NCI-H1092 (cell line): ENCODE measurements around the gene UAP1L1.

Source experiments
- DNase-seq: peaks from one replicate; lab custom pipeline; 2025; lab: John Stamatoyannopoulos, UW

The UAP1L1 gene

DNA sequence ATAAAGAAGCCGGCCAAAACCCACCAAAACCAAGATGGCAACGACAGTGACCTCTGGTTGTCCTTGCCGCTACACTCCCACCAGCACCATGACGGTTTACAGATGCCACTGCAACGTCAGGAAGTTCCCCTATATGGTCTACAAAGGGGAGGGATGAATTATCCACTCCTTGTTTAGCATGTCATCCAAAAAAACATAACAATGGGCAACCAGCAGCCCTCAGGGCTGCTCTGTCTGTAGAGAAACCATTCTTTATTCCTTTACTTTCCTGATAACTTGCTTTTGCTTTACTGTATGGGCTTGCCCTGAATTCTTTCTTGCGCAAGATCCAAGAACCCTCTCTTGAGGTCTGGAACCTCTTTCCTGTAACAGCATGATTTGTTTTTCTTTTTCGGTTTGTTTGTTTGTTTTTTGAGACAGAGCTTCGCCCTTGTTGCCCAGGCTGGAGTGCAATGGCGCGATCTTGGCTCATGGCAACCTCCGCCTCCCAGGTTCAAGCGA is 2.0 kb upstream of the UAP1L1 start:
- no peak for DNase-seq

DNA sequence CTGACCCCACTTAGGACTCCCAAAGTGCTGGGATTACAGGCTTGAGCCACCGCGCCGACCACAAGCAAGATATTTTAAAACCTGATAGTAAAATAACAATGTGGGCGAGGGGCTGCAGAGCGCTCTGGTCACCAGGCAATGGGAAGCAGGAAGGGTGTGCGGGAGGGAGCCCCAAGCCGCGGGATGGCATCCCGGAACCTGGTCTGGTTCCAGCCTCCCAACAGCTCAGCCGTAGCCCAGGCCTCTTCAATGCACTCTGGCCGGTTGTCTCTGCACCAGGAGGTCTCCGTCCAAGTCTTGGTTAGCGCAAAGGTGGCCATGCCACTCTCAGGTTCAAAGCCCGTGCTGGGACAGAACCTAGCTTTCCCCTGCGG is 694 bp upstream of the UAP1L1 start:
- DNase-seq = no peak

DNA sequence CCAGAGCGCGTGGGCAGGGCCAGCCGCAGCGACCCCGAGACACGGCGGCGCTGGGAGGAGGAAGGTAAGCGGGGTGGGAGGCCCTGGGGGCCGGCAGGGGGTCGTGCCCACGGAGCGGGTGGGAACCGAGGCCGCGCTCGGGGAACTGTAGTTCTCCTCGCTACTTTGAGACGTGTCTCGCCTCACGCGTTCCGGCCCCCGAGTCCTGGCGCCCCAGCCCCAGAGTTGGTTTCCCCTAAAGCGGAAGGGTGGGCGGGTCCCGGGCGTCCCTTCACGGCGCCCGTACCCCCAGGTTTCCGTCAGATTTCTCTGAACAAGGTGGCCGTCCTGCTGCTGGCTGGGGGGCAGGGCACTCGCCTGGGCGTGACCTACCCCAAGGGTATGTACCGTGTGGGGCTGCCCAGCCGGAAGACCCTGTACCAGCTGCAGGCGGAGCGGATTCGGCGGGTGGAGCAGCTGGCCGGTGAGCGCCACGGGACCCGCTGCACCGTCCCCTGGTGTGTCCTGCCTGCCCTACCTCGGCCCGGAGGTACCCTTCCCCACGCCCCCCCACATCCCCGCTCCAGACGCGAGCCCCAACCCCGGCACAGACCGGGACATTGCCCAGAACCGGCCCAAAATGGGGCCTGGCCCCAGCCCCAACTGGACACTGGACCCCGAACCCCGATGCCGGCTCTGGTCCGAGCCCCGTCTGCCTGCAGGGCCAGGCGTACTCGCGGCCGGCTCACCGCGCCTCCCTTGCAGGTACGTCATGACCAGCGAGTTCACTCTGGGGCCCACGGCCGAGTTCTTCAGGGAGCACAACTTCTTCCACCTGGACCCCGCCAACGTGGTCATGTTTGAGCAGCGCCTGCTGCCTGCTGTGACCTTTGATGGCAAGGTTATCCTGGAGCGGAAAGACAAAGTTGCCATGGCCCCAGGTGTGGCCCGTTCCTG is 709 bp downstream of the UAP1L1 start:
- DNase-seq = no peak

DNA sequence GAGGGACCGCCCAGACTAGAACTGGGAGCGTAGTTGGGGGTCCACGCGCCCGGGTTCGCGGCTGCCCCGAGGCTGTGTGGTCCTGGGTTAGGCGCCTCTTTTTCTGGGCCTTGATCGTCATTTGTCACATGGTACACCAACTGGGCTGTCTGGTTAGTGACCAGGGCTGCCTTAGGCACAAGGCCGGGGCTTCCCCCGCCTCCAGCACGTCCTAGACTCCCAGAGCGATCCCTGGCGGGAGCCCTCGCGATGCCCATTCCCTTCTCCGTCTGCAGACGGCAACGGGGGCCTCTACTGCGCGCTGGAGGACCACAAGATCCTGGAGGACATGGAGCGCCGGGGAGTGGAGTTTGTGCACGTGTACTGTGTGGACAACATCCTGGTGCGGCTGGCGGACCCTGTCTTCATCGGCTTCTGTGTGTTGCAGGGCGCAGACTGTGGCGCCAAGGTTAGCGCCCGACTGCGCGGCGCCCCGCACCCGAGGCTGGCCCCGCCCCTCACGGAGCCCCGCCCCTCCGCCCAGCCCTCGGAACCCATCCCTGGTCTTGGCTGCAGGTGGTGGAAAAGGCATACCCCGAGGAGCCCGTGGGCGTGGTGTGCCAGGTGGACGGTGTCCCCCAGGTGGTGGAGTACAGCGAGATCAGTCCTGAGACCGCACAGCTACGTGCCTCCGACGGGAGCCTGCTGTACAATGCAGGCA is 1.5 kb downstream of the UAP1L1 start:
- no peak for DNase-seq

DNA sequence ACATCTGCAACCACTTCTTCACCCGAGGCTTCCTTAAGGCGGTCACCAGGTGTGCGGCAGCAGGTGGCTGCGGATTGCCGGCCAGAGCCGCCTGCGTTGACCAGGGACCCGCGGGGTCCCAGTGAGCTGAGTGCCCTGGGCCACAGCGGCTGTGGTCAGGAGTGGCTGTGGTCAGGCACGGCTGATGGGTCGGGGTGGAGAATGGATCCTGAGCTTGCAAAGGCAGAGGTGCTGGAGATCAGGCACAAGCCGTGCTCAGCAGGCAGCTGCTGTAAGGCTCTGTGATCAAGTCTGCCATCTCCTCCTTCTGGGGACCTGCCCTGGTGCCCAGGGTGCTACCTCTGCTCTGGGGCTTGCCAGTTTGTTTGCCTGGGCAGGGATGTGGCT is 2.1 kb downstream of the UAP1L1 start:
- no peak for DNase-seq

DNA sequence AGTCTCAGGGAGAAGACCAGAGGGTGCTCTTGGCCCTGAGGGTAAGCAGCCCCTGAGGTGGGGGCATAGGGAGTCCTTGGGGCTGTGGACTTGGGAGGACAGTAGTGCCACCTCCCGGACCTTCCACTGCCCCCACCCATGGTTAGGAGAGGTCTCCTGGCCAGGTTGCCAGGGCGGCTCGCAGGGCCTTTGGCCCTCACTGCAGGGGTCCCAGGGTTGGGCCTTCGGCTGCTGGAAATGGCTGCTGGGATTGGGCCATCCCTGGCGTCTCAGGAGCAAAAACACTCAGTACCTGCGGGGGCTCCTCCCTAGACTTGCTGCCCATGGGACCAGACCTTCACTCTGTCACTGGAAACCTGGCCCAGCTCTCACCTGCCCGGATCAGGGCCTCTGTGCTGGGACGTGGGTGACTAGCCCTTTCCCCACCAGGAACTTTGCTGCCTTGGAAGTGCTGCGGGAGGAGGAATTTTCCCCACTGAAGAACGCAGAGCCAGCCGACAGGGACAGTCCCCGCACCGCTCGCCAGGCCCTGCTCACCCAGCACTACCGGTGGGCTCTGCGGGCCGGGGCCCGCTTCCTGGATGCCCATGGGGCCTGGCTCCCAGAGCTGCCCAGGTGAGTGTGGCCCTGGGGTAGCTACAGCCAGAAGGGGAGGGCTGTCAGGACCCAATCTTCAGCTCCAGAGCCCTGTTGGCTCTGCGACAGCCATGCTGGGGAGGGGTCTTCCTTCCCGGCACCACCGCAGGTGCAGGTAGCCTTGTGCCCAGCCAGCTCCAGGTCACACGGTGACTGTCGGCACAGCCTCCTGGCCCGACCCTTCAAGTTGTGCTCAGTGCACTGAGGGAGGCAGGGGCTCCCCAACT is 3.2 kb downstream of the UAP1L1 start:
- DNase-seq = no peak

DNA sequence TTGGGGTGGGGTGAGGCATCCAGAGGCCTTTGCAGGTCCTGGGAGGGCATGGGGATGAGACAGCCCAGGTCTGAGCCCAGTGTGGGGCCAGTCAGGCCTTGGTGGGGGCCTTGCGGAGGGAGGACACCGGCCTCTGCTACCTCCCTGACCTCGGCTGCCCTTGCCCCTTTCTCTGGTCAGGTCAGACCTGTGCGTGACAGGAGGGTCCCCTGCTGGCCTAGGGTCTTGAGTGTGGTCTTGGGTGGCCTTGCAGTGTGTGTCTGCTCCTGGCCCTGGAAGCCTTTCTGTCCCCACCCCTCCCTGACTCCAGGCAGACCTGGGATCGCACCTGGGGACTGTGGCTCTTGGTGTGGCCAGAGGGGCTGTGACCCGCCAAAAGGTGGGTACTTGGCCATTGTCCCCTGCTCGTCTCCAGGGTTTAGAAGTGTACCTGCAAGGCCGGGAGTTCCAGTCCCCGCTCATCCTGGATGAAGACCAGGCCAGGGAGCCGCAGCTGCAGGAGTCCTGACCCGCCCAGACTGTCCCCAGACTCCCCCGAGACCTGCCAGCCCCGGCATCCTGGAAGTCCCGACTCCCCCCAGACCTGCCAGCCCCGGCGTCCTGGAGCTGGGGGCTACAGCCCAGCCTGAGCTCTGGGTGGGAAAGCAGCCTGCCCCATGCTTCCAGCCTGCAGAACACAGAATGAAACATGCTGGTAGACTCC is 5.1 kb downstream of the UAP1L1 start:
- DNase-seq = no peak

DNA sequence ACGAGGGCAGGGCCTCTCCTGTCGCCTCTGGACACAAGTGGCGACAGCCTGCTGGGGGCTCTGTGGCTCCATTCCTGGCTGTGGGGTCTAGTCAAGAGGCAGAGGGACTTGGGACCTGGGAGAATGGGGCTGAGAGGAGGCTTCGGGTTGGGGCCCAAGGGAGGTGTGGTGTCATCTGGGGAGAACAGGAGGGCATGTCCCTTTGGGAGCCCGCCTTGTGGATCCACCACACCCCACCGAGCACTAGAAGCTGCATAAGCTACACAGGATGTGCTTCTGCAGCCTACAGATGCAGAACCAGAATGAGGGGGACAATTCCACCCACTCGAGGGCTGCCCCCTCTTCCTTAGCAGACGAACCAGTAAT is 5.6 kb downstream of the UAP1L1 start:
- no peak for DNase-seq

DNA sequence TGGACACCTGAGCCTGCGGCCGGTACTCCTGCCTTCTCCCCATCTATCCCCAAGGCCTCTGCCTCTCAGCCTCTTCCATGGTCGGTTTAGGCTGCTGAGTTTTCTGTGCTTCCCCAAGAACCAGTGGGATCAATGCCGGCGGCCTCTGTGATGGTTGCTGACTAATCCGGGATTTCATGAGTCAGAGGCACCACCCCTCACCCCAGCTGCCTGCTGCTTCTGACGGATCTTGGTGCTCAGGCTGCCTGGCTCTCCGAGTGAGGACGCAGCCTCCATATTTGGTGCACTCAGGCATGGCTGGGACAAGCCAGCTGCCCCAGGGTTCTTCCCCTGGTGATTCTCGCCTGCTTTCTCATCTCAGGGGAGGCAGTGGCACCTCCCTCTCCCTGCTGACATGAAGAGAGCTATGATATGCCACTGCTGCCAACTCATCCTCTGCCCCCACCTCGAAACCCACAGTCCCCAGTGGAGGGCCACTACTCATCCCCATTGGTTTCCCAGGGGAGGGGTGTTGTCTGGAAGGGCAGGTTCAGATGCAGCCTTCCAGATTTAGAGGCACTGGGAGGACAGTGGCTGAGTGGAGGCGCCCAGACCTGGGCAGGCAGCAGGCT is 6.2 kb downstream of the UAP1L1 start:
- no peak for DNase-seq

DNA sequence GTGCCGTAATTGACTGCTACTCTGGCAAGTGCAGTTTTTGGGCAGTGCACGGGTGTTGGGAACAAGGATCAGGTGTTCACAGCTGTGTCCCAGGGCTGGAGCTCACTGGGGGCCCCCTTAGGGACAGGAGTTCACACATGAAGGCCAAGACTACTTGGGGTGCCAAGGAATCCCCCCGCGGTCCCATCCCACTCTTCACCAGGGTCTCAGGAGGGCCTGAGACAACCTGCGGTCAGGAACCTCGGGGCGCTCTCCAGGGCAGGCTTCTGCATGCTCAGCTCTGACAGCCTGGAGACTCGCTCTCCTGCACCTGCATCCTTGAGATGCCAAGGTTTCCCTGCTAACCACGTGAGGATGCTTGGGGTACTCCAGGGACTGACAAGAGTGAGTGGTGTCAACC is 7.2 kb downstream of the UAP1L1 start:
- no peak for DNase-seq

DNA sequence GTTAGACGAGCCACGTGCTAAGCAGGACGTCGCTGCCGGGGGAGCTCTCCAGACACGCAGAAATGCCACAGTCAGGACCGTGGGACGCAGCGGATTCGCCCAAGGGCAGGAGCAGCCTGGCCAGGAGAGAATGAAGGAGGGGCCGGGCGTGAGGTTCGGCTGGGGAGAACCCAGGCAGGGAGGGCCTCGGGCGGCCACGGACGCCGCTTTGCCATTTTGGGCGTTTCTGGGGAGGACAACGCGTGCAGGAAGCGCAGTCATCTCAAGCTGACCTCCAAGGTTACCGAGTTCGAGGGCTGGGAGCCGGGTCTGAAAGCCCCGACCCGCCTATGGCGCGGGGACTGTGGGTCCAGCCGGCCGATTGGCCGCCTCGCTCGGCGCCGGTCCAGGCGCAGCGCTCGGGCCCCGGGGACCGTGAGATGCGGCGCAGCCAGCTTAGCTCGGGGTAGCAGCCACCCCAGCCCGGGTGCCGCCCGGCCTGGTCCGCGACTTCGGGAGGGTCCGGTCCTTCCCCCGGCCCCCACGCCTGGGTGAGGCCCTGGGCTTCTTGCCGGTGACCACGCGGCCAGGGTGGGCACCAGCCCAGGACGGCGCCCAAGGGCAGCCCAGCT is 8.7 kb downstream of the UAP1L1 start:
- DNase-seq = no peak

DNA sequence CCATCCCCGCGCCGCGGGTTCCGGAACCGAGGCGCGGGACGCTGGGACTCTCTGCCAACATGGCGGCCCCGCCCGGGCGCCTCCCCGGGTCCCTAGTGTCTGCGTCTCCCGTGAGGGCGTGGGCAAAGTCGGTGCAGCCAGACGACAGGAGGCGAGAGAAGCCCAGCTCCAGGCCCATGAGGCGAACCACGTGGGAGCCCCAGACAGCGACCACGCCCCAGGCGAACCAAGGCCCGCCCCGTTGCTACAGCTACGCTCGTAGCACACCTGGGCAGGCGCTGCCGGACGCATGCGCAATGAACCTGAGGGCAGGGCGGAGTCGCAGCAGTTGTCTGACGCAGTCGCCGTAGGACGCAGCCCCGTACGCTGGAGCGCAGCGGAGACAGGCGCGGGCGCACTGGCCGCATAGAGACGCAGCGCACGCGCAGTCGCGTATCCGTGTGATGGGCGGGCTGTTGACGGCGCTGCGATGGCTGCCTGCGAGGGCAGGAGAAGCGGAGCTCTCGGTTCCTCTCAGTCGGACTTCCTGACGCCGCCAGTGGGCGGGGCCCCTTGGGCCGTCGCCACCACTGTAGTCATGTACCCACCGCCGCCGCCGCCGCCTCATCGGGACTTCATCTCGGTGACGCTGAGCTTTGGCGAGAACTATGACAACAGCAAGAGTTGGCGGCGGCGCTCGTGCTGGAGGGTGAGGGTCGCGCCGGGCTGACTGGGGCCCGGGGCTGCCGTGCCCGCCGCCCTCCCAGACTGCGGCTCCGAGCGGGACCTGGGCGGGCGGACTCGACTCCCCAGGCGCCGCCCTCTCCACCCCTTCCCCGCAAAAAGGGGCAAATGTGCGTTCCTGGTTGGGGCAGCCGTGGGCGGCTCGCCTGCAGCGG is 9.5 kb downstream of the UAP1L1 start, which contains the start of gene MAN1B1:
MAN1B1 (plus strand) TSS at position 455 of the 878 bp plus-strand sequence; CDS start at position 470, 15 bp downstream.
- DNase-seq = peak; percentile 98

DNA sequence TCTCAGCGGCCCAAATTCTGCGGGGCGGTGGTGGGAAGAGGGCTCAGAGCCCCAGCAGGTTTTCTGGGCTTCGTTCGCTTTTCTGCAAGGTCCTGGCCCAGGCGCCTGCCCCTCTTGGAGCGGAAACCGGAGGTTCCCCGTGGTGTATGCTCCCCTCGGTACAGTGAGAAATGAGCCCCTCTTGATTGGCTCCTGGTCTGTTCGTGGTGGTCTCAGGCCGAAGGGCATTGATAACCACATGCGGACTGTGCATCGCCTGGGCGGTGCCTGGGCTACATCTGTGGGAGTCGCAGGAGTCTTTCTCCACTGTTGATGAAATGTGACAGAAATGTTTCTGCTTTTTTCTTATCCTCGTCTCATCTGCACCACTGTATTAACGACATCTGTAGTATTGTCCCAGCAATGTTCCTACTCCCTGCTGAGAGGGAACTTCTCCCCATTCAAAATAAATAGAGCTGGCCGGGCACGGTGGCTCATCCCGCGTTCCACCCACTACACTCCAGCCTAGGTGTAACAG is 10.2 kb downstream of the UAP1L1 start:
- no peak for DNase-seq

DNA sequence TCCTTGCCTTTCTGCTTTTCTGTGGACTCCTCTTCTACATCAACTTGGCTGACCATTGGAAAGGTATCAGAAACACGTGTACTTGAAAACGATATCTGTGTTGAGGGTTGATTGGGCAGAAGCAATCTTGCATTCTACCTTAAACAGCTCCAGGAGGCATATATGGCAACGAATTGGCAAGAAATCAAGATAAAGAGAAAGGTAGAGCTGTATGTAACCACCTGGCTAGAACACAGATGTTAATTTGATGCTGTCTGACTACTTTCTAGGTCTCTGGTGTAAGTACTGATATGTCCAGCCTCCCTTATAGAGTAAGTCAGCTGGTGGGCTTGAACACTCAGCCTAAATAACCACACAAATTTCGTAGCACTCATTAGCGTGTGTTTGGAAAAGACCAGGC is 10.8 kb downstream of the UAP1L1 start:
- DNase-seq = no peak

DNA sequence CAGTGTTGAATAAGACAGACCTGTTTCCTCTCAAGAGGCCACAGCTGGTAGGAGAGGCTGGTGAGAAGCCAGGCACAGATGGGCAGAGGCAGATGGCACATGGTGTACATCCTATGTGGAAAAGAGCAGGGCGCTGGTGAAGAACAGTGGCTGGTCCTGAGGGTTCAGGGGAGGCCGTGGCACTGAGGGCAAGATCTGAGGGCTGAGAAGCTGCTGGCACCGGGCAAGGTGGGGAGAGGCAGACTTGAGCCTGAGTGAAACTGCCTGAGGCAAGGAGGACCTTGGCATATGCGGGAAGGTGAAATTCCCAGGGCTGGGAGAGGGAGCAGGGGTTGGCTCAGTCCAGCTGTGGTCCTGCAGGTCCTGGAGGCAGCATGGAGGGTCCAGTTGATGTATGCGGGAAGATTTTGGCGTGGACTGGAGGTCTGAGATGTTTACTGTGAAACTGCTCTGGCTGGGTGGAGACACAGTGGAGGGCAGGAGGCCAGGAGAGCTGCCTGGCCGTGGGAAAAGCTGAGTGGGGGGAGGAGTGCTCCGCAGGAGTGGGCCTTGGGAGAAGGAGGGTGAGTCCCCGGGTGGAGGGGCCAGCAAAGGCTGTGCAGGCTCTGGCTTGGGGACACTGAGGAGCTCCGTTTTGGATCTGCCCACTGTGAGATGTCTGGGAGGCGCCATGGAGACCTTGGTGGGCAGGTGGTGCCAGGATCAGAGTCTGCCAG is 12.1 kb downstream of the UAP1L1 start:
- no peak for DNase-seq

DNA sequence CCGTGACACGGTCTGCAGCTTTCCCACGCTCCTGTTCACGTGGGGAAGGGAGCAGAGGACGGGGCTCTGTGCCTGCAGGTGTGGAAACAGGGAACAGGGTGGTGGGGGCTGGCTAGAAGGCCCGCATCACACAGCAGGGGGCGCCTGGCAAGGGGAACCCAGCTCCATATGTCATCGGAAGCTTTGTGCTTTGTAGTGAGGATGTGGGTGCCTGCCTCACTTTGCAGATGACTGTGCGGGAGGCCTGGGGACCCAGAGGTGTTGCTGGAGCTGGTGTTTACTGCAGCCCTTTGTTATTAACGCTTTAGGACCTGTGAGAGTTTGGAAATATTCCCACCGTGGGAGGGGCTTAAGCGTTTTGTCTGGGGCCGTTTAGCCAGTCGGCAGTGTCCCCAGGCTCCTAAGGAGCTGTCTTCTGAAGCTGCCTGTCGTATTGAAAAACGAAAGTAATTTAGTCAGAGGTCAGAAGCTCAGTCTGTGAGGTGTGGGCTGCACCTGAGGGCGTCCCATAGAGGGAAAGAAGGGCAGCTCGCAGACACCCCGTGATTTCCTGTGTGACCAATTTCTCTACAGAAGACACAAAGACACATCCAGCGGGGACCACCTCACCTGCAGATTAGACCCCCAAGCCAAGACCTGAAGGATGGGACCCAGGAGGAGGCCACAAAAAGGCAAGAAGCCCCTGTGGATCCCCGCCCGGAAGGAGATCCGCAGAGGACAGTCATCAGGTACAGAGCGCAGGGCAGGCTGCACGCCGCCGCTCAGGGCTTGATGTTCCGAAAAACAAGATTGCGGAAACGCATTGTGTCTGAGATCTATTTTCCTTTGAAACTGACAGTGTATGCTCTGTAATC is 18.6 kb downstream of the UAP1L1 start:
- no peak for DNase-seq

DNA sequence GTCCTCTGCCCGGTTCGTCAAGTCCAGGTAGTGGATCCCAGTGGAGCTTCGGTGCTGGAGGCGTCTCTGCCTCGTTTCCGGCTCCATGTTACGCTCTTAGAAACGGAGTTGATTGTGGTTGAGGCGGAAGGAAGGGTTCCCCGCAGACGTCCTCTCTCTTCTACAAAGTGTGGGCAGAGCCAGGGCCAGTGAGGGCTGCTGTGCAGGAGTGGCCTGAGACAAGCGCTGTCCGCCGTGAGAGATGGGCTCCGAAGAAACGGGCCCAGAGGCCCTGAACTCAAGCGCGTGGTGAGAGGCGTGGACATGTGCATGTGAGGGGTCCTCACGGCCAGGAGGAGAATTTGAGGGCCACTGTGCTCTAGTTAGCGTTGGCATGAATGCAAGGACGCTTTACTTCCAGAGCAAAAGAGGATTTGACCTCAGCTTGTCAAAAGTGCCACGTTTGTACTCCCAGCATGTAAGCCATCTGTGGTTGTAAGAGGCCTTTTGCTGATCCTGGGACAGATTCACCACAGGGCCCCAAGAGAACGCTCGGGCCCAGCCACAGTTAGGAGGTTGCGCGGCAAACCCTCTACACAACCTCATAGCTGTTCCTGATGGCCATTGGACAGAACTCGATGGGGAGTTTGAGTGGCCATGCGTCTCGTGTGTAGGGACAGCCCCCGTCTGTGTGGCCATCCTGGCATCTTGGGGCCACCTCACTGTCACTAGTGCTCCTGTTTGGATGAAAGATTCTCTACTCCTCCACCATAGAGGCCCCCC is 19.6 kb downstream of the UAP1L1 start:
- DNase-seq = no peak
